ENCODE measurements around the gene HAUS7.

The HAUS7 gene

DNA sequence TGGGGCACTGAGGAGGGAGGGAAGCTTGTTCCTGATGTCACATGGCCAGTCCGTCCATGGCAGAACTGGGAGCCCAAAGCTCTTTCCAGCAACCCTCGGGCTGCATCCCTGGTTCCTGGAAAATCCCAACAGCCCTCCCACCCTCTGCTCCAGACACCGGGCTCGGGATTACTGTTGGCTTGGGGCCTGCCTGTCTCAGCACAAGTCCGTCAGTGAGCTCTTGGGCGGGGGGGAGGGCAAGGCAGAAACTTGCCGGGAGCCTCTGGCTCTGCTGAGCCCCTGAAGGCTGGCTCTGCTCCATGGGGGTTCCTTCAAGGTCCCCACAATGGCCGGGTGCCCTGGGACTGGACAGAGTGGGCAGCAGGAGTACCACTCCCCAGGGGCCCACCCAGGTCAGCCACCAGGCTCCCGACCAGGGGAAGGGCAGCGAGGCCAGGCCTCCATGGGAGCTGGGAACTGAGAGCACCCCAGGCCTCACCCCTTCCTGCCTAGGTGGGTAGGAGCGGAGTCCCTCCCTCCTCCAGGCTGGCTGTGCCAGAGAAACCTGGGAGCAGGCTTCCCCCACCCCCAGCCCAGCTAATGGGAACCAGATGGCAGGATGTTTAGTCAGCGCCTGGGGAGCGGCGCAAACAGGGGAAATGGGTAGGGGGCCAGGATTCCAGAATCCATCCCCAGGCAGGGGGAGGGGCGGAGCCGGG is 6.4 kb upstream of the HAUS7 start:
- no peak for DNase-seq (ENCODE audit: low read depth)

GRCh38 chrX:153475751-153476281 is 5.4 kb upstream of the HAUS7 start:
- DNase-seq (ENCODE audit: low read depth), result no peak

GRCh38 chrX:153475271-153475670 is 4.9 kb upstream of the HAUS7 start:
- no peak for DNase-seq (ENCODE audit: low read depth)

- peak; percentile 18 for DNase-seq (ENCODE audit: low read depth)
These were observed 4.3 kb upstream of the HAUS7 start for GRCh38 chrX:153474718-153475117.

DNA sequence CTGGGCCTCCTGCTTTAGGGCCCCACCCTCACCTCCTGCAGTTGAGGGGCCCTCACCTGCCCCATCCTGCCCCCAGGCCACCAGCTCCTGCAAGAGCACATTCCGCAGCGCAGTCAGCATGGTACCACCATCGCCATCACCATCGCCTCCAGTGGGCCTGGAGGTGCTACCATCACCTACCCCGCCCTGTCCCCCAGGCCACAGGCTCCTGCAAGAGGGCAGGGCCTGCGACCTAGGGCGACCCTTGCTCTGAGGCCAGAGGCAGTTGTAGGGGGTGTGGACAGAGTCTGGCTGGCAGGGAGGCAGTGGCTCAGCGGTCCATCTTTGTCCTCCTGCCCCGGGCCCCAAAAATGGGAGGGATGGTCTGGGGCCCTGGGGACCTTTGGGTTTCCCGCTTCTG is 3.9 kb upstream of the HAUS7 start:
- no peak for DNase-seq (ENCODE audit: low read depth)

DNA sequence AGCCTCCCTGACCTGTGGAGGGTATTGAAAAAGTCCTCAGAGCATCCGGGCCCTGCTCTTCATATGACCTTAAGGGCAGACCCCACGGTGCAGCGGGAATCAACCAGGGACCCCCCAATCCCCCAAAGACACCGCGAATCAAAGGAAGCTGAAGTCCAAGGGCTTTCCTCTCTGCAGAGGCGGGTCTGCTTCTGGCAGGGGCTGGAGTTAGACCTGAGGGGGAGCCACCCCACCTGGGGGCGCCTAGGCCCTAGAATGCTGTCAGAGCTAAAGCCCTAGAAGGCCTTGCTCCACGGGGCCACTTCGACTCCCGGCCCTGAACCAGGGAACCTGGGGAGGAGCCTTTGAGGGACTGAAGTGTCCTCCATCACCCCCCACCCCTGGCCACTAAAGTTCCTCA is 2.8 kb upstream of the HAUS7 start:
- DNase-seq (ENCODE audit: low read depth), result no peak

GRCh38 chrX:153471663-153472280 is 1.4 kb upstream of the HAUS7 start:
- DNase-seq (ENCODE audit: low read depth), result no peak

DNA sequence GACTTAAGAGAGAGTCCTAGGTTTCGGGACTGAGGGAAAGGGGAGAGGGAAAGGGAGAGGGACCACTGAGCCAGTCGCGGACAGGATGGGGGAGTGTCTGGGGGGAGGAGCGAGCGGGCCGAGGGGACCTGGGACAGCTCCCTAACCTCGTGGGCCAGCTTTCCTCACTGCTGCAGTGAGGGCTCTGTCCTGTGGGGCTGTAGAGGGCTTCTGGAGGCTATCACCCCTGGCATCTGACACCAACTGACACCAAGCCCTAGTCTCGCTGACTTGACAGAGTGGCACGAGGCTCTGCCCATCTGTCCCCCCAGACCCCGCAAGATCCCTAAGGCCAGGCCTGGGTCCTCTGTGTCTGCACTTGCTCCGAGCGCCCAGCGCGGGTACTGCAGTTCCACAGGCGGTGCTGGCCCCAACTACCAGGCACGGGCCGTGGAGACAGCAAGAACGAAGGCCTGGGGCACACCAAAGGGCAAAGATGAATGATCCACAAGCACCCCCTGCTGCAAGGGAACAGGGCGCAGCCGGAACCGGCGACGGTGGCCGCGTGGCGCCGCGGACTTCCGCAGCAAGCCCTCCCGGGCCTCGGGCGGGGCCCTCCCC is 465 bp downstream of the HAUS7 start:
- DNase-seq (ENCODE audit: low read depth), result peak; percentile 27

DNA sequence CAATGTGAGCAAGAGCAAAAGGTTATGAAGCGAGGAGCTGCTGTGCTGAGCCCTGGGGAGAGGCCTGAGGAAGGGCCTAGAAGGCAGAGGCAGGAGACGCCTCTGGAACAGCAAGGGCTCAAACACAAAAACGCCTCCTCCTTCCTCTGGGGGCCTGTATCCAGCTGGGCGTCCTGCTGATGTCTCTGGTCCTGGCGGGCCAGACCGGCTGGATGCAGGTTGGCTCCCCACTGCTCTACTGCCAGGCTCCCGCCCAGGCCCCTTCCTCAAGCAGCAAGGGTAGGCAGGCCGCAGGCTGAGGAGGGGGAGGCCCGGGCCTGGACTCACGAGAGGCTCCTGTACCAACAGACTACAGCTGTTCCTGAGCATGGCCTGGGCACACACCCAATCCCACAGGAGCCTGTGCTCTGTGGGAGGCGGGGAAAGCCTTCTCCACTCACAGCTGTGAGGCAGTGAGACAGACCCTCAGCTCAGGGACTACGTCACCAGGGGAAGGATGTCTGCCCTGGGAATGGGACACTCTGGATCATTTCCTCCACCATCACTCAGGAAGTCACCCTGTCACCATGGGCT is 2.3 kb downstream of the HAUS7 start:
- no peak for DNase-seq (ENCODE audit: low read depth)

GRCh38 chrX:153465691-153466380 is 4.5 kb downstream of the HAUS7 start:
- no peak for DNase-seq (ENCODE audit: low read depth)

GRCh38 chrX:153464116-153464515 is 6.3 kb downstream of the HAUS7 start:
- no peak for DNase-seq (ENCODE audit: low read depth)

- DNase-seq (ENCODE audit: low read depth), result no peak
These were observed 6.8 kb downstream of the HAUS7 start for GRCh38 chrX:153463556-153463955.

- no peak for DNase-seq (ENCODE audit: low read depth)
These were observed 7.3 kb downstream of the HAUS7 start for GRCh38 chrX:153463031-153463430.

DNA sequence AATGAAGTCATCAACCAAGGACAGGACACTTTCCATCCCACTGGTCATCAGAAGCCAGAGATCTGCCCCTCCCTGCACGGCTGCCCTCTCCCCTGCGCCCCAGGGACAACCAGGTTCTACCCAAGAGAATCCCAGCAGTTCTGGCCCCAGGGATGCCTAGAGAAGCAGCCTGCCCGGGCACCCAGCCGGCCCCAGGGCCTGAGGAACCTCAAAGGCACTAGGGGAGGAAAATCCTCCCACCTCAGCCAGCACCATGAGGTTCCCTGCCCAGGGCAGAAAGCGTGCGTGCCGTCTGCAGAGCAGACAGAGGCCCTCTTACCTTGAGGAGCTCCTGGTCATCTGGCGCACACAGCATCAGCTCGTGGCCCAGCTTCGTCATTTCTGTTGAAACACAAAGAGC is 8.1 kb downstream of the HAUS7 start:
- no peak for DNase-seq (ENCODE audit: low read depth)

DNA sequence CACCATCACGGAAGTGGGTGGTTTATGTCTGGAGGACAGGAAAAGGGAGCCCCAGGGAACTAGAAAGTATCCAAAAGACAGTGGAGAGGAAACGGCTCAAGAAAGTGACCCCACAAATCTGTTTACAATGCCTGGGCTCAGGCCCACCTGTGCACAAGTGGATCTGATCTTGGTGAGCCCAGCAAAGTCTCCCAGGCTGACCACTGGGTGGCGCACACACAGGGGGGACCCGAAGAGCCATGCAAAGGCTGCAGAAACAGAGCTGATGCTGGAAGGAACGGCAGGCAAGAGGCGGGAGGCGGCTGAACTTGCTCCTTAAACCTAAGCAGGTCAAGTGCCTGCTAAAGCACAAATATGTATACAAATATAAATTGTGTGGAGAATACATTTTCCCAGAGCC is 9.6 kb downstream of the HAUS7 start:
- DNase-seq (ENCODE audit: low read depth), result peak; percentile 31

- DNase-seq (ENCODE audit: low read depth), result no peak
These were observed 10.4 kb downstream of the HAUS7 start for GRCh38 chrX:153459986-153460385.

DNA sequence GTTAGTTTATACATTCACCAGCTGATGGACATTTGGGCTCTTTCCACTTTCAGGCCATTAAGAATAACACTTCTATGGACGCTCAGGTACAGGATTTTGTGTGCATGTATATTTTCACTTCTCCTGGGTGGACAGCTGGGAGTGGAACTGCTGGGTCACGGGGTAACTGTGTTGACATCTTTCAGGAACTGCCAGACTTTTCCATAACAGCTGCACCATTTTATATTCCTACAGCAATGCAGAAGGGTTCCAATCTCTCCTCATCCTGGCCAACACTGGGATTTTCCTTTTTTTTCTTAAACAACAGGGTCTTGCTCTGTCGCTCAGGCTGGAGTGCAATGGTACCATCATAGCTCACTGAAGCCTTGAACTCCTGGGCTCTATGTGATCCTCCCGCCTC is 11.9 kb downstream of the HAUS7 start:
- no peak for DNase-seq (ENCODE audit: low read depth)

- no peak for DNase-seq (ENCODE audit: low read depth)
These were observed 12.4 kb downstream of the HAUS7 start for GRCh38 chrX:153457827-153458466.

GRCh38 chrX:153457136-153457825 is 13.1 kb downstream of the HAUS7 start:
- DNase-seq (ENCODE audit: low read depth), result no peak

DNA sequence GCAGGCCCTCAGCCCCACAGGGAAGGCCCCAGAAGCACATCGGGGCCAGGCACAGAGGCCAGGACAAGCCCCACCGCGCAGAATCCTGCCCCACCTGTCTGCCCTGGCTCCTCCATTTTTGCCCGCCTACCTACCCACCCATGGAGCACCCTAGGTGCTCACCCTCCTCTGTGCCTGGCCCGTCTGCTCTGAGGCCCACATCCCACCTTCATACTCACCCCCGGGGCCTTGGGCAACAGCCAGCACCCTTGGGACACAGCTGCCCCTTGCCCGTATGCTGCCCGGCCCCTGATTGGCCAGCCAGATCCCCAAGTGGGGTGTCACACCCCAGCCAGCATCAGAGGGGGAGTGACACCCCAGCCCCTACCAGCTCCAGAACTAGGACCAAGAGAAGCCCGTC is 13.7 kb downstream of the HAUS7 start:
- no peak for DNase-seq (ENCODE audit: low read depth)

- DNase-seq (ENCODE audit: low read depth), result no peak
These were observed 14.2 kb downstream of the HAUS7 start for GRCh38 chrX:153456161-153456560.
